Neural crest cell (in vitro differentiated cells): ENCODE data around the gene GPATCH4. TPM values are rescaled to one million over a fixed set of nuclear protein-coding genes. Genes with fewer than 3 reads are reported as not detected.

Experiments used
- DNase-seq: peaks from one replicate; pipeline ENCODE4 v3.0.0; 2021; ENCODE audit warnings: low read depth, mixed read lengths, low spot score
- H3K27ac Mint-ChIP-seq: one replicate; pipeline ENCODE4 v1.8.0; 2021; ENCODE audit warnings: mild to moderate bottlenecking, mixed read lengths; ENCODE audit not compliant: unreplicated experiment
- H3K27me3 Mint-ChIP-seq: 2 replicates; pipeline ENCODE4 v1.8.0; 2021; ENCODE audit warnings: low read depth, mild to moderate bottlenecking, mixed read lengths
- H3K36me3 Mint-ChIP-seq: 2 replicates; pipeline ENCODE4 v1.8.0; 2021; ENCODE audit warnings: low read depth, mild to moderate bottlenecking, mixed read lengths
- H3K4me1 Mint-ChIP-seq: 2 replicates; pipeline ENCODE4 v1.8.0; 2021; ENCODE audit warnings: mixed read lengths
- H3K4me3 Mint-ChIP-seq: one replicate; pipeline ENCODE4 v1.8.0; 2021; ENCODE audit warnings: mild to moderate bottlenecking, mixed read lengths
- H3K9me3 Mint-ChIP-seq: 2 replicates; pipeline ENCODE4 v1.8.0; 2021; ENCODE audit warnings: mixed read lengths
- CTCF ChIP-seq: fragments of 200-600 bp; sonication (generic); conservative IDR thresholded peaks from 2 replicates; pipeline ENCODE4 v1.5.0; 2021; ENCODE audit warnings: antibody characterized with exemption, mild to moderate bottlenecking
- total RNA-seq: library from RNA; stranded (reverse); gene quantifications from 2 replicates; pipeline ENCODE4 v1.2.1, GENCODE V29; 2021

GPATCH4 gene
- total RNA-seq, 1 donor from 2014 or later = 40.6 TPM

- Mint-ChIP-seq H3K4me1 (peaks cover 44% of the 10 kb centered on the region), H3K27me3 (peaks cover 73% of the 10 kb centered on the region), H3K27ac (no peak overlapping the region), H3K9me3 (no peaks in the 10 kb centered on the region), H3K36me3 (no peaks in the 10 kb centered on the region), H3K4me3 (peak overlapping the region; percentile 84)
- no peak for DNase-seq
- no peak for TF ChIP-seq CTCF
Observed at GRCh38 chr1:156643049-156643777, 41.9 kb upstream of the GPATCH4 start.

GRCh38 chr1:156642265-156643048, 41.2 kb upstream of the GPATCH4 start:
- Mint-ChIP-seq H3K4me3 (peak overlapping the region; percentile 84), H3K9me3 (no peaks in the 10 kb centered on the region), H3K27me3 (peaks cover 72% of the 10 kb centered on the region), H3K36me3 (no peaks in the 10 kb centered on the region), H3K27ac (no peak overlapping the region), H3K4me1 (peaks cover 49% of the 10 kb centered on the region)
- DNase-seq = no peak
- TF ChIP-seq CTCF = no peak

GRCh38 chr1:156641761-156642264, 40.5 kb upstream of the GPATCH4 start, which contains the start of gene BCAN:
Gene BCAN, plus strand, starts transcription at chr1:156642117. Its CDS starts 3,938 bp downstream, at chr1:156646055.
- peak; percentile 60 for DNase-seq
- TF ChIP-seq CTCF = no peak
- Mint-ChIP-seq H3K27ac (peak within 1 kb of the TSS; percentile 76), H3K4me1 (peaks cover 49% of the 10 kb centered on the region), H3K36me3 (no peaks in the 10 kb centered on the region), H3K9me3 (no peaks in the 10 kb centered on the region), H3K27me3 (peaks cover 72% of the 10 kb centered on the region), H3K4me3 (peak within 1 kb of the TSS; percentile 84)

- H3K4me3 Mint-ChIP-seq = peak overlapping the region; percentile 84
- no peak for TF ChIP-seq CTCF
- DNase-seq = no peak
- H3K36me3 Mint-ChIP-seq = no peaks in the 10 kb centered on the region
- no peaks in the 10 kb centered on the region for H3K9me3 Mint-ChIP-seq
- peaks cover 49% of the 10 kb centered on the region for H3K4me1 Mint-ChIP-seq
- H3K27me3 Mint-ChIP-seq = peaks cover 73% of the 10 kb centered on the region
- H3K27ac Mint-ChIP-seq = peak overlapping the region; percentile 76
Observed at GRCh38 chr1:156640842-156641706, 39.8 kb upstream of the GPATCH4 start.

- Mint-ChIP-seq H3K27me3 (peaks cover 65% of the 10 kb centered on the region), H3K27ac (no peak overlapping the region), H3K4me1 (peaks cover 42% of the 10 kb centered on the region), H3K9me3 (no peaks in the 10 kb centered on the region), H3K36me3 (no peaks in the 10 kb centered on the region), H3K4me3 (peak overlapping the region; percentile 54)
- TF ChIP-seq CTCF = no peak
- DNase-seq = no peak
Observed at GRCh38 chr1:156639601-156640101, 38.4 kb upstream of the GPATCH4 start.
